SK-N-DZ (cell line): Measurements from ENCODE around the gene ZFAND2B.

Experiments
- DNase-seq: peaks from one replicate; pipeline ENCODE4 v3.0.0-alpha.2; 2015; ENCODE audit warnings: low spot score

Gene ZFAND2B

GRCh38 chr2:219220652-219221402 lies 14.2 kb downstream of the ZFAND2B start:
- no peak for DNase-seq

- DNase-seq, result no peak
Observed at GRCh38 chr2:219221957-219222518, 15.5 kb downstream of the ZFAND2B start.

- no peak for DNase-seq
Observed at GRCh38 chr2:219223831-219224610, 17.4 kb downstream of the ZFAND2B start.

GRCh38 chr2:219225350-219225749 lies 18.8 kb downstream of the ZFAND2B start:
- no peak for DNase-seq

- no peak for DNase-seq
Observed at GRCh38 chr2:219228041-219228910, 21.7 kb downstream of the ZFAND2B start.

GRCh38 chr2:219228911-219229304 lies 22.3 kb downstream of the ZFAND2B start:
- no peak for DNase-seq

- DNase-seq, result peak; percentile 99
Observed at GRCh38 chr2:219229305-219230058, 22.9 kb downstream of the ZFAND2B start, which contains the start of the genes ANKZF1 and ATG9A. Gene ANKZF1 (plus strand): TSS chr2:219229806. CDS start chr2:219230258, 452 bp downstream. Gene ATG9A (minus strand): TSS chr2:219229636. CDS start chr2:219228024, 1,612 bp downstream.

GRCh38 chr2:219230059-219230540 lies 23.5 kb downstream of the ZFAND2B start:
- no peak for DNase-seq

GRCh38 chr2:219234331-219234730 lies 27.7 kb downstream of the ZFAND2B start:
- DNase-seq, result no peak

GRCh38 chr2:219243291-219243761 lies 36.7 kb downstream of the ZFAND2B start:
- no peak for DNase-seq

GRCh38 chr2:219244789-219245147 lies 38.2 kb downstream of the ZFAND2B start:
- no peak for DNase-seq

GRCh38 chr2:219245148-219245898 lies 38.7 kb downstream of the ZFAND2B start, which contains the start of the genes GLB1L and STK16:
Gene GLB1L (minus strand): TSS chr2:219245444. CDS start chr2:219243573, 1,871 bp downstream.
Gene STK16 (plus strand): TSS chr2:219245479. CDS start chr2:219246000, 521 bp downstream.
- peak; percentile 91 for DNase-seq

GRCh38 chr2:219245899-219246230 lies 39.3 kb downstream of the ZFAND2B start:
- no peak for DNase-seq

GRCh38 chr2:219246559-219246958 lies 40.0 kb downstream of the ZFAND2B start:
- DNase-seq, result no peak

- no peak for DNase-seq
Observed at GRCh38 chr2:219247678-219248642, 41.4 kb downstream of the ZFAND2B start.

GRCh38 chr2:219248845-219249202 lies 42.2 kb downstream of the ZFAND2B start:
- no peak for DNase-seq

GRCh38 chr2:219249203-219249980 lies 42.8 kb downstream of the ZFAND2B start:
- DNase-seq, result no peak
